Large intestine (tissue), 12 donors: Measurements from ENCODE around the gene RGP1. TPM values are rescaled to one million over a fixed set of nuclear protein-coding genes. Genes with fewer than 3 reads are reported as not detected.

Experiments
- DNase-seq, 2 donors: peaks; one replicate each; pipeline versions ENCODE4 v3.0.0 to v3.0.0-alpha.2; 2013
- H3K27ac ChIP-seq: one replicate; pipeline ENCODE4 v1.5.1; 2013; ENCODE audit warnings: low read length
- H3K27me3 ChIP-seq: 2 replicates; pipeline ENCODE4 v1.6.1; 2013; ENCODE audit warnings: low read length; ENCODE audit not compliant: control insufficient read depth, insufficient read depth
- H3K36me3 ChIP-seq: 2 replicates; pipeline ENCODE4 v1.6.1; 2013; ENCODE audit warnings: low read length; ENCODE audit not compliant: control insufficient read depth, insufficient read depth
- H3K4me1 ChIP-seq: one replicate; pipeline ENCODE4 v1.6.1; 2013; ENCODE audit warnings: low read length; ENCODE audit not compliant: control insufficient read depth, insufficient read depth
- H3K4me3 ChIP-seq: one replicate; pipeline ENCODE4 v1.5.1; 2013; ENCODE audit warnings: low read length
- H3K9me3 ChIP-seq: one replicate; pipeline ENCODE4 v1.6.1; 2013; ENCODE audit warnings: mild to moderate bottlenecking, low read depth, low read length, moderate library complexity; ENCODE audit not compliant: control insufficient read depth
- WGBS: methylation state at CpG from one replicate; pipeline ENCODE4 v1.1.5; 2013; ENCODE audit warnings: low lambda C conversion rate; ENCODE audit not compliant: insufficient coverage; 5-methylcytosine and 5-hydroxymethylcytosine counted together
- long read RNA-seq, 11 donors: transcript quantifications; one replicate each; lab custom pipeline, GENCODE V29; 2026
- polyA plus RNA-seq: library from polyadenylated mRNA; unstranded; fragments of 120-200 nt; gene quantifications from one replicate; pipeline ENCODE4 v1.2.1, GENCODE V29; 2013

Gene RGP1, protein sequence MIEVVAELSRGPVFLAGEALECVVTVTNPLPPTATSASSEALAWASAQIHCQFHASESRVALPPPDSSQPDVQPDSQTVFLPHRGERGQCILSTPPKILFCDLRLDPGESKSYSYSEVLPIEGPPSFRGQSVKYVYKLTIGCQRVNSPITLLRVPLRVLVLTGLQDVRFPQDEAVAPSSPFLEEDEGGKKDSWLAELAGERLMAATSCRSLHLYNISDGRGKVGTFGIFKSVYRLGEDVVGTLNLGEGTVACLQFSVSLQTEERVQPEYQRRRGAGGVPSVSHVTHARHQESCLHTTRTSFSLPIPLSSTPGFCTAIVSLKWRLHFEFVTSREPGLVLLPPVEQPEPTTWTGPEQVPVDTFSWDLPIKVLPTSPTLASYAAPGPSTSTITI
- 17.2 TPM for polyA plus RNA-seq
- long read RNA-seq, donor 1, full-length matches to known transcripts, result 4 of 4 reads
- long read RNA-seq, donor 1, partial matches to known transcripts, result 0 of 4 reads
- long read RNA-seq, donor 1, other reads (novel, unspliced or antisense), result 0 of 4 reads
- long read RNA-seq, donor 2, full-length matches to known transcripts, result 5 of 5 reads
- long read RNA-seq, donor 2, partial matches to known transcripts, result 0 of 5 reads
- long read RNA-seq, donor 2, other reads (novel, unspliced or antisense), result 0 of 5 reads
- long read RNA-seq, donor 3, result 0 reads
- long read RNA-seq, donor 4, full-length matches to known transcripts, result 1 of 1 reads
- long read RNA-seq, donor 4, partial matches to known transcripts, result 0 of 1 reads
- long read RNA-seq, donor 4, other reads (novel, unspliced or antisense), result 0 of 1 reads
- long read RNA-seq, donor 5, full-length matches to known transcripts, result 2 of 2 reads
- long read RNA-seq, donor 5, partial matches to known transcripts, result 0 of 2 reads
- long read RNA-seq, donor 5, other reads (novel, unspliced or antisense), result 0 of 2 reads
- long read RNA-seq, donor 6, full-length matches to known transcripts, result 1 of 1 reads
- long read RNA-seq, donor 6, partial matches to known transcripts, result 0 of 1 reads
- long read RNA-seq, donor 6, other reads (novel, unspliced or antisense), result 0 of 1 reads
- long read RNA-seq, donor 7, full-length matches to known transcripts, result 2 of 2 reads
- long read RNA-seq, donor 7, partial matches to known transcripts, result 0 of 2 reads
- long read RNA-seq, donor 7, other reads (novel, unspliced or antisense), result 0 of 2 reads
- long read RNA-seq, donor 8, full-length matches to known transcripts, result 2 of 2 reads
- long read RNA-seq, donor 8, partial matches to known transcripts, result 0 of 2 reads
- long read RNA-seq, donor 8, other reads (novel, unspliced or antisense), result 0 of 2 reads
- long read RNA-seq, donor 9, full-length matches to known transcripts, result 1 of 1 reads
- long read RNA-seq, donor 9, partial matches to known transcripts, result 0 of 1 reads
- long read RNA-seq, donor 9, other reads (novel, unspliced or antisense), result 0 of 1 reads
- long read RNA-seq, donor 10, full-length matches to known transcripts, result 2 of 2 reads
- long read RNA-seq, donor 10, partial matches to known transcripts, result 0 of 2 reads
- long read RNA-seq, donor 10, other reads (novel, unspliced or antisense), result 0 of 2 reads
- long read RNA-seq, donor 11, result 0 reads

DNA sequence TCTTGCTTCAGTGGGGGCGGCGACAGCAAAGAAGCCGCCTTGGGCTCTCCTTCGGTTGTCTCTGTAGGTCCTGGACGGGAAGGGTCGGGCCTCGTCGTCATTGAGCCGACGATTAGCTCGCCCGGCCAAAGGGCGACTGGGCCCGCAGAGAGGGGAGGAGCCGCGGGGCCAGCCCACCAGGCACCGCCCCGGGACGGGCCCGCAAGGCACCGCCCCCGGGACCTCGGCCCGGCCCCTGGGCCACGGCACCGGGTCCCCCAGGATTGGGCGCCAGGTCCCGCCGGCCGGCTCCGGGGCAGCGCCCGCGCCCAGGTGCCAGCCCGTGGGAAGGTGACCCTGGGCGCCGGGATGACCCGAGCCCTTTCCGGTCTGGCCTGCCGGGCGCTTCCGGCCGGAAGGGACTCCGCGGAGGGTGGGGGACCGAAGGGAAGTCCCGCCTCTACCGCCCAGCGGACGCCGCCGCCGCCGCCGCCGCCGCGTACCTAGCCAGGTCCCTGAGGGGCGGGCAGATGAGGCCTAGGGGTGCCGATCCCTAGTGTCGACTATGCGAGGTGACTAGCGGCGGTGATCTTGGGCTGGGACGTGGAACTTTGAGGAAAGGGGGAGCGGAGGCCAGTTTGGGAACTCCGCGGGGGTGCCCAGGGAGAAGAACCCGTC lies at the start of gene RGP1, which contains the start of gene GBA2:
Gene RGP1, plus strand, starts transcription at position 430 of the 657 bp plus-strand sequence. CDS start 469 bp downstream, outside the sequence.
Gene GBA2, minus strand, starts transcription at position 371 of the 657 bp plus-strand sequence. CDS start 524 bp downstream, outside the sequence.
- no CpG with 5 or more reads among the region's 69 CpGs for WGBS
- Histone ChIP-seq H3K27me3 (no peaks in the 10 kb centered on the region), H3K4me1 (peaks cover 24% of the 10 kb centered on the region)

DNA sequence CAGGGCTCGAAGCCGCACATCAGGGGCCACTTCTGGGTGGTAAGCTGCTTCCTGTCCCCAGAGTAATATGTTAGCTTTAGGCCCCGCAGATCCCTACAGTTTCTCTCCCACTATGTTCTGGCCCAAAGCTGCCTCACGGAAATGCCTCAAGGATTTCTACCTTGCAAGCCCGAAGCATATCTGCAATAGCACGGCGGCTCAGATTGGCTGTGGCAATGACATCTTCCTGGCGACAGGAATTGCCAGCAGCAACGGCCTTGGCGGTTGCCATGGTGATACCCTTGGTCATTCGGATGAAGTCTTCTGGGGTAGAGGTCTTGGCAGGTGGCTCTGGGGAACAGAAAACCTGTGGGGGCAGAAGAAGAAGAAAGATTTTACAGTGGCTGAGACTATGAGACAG lies 49.1 kb upstream of the RGP1 start:
- no CpG with 5 or more reads among the region's 11 CpGs for WGBS

More for the DNA sequence above, at the start of gene RGP1, which contains the start of gene GBA2:
- H3K27ac ChIP-seq, result peak within 1 kb of the TSS; percentile 87
- DNase-seq, result peak; percentile 86 to 95
- H3K9me3 ChIP-seq, result no peaks in the 10 kb centered on the region
- peaks cover 45% of the 10 kb centered on the region for H3K36me3 ChIP-seq
- peak within 1 kb of the TSS; percentile 91 for H3K4me3 ChIP-seq

DNA sequence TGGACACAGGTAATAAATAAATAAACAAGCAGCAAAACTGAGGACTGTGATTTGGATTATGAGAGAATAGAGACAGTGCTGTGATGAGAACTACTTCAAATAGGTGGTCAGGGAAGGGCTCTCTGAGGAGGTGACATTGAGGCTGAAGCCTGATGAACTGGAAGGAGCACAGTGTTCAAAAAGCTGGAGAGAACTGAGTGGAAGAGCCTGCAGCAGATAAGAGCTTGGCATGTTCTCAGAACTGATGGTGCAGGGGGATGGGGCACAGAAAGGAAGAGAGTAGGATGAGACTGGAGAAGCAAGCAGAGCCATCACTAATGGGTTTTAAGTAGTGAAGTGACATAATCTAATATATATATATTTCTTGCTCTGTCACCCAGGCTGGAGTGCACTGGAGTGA lies 48.1 kb upstream of the RGP1 start:
- no peak for DNase-seq
- Histone ChIP-seq H3K4me1 (no peaks in the 10 kb centered on the region), H3K9me3 (no peaks in the 10 kb centered on the region), H3K27ac (no peak overlapping the region), H3K4me3 (no peak overlapping the region), H3K27me3 (no peaks in the 10 kb centered on the region), H3K36me3 (peaks cover 92% of the 10 kb centered on the region)

More for the DNA sequence above, 49.1 kb upstream of the RGP1 start:
- Histone ChIP-seq H3K27ac (no peak overlapping the region), H3K9me3 (no peaks in the 10 kb centered on the region), H3K4me3 (no peak overlapping the region), H3K27me3 (no peaks in the 10 kb centered on the region), H3K36me3 (peaks cover 83% of the 10 kb centered on the region), H3K4me1 (no peaks in the 10 kb centered on the region)
- no peak for DNase-seq

DNA sequence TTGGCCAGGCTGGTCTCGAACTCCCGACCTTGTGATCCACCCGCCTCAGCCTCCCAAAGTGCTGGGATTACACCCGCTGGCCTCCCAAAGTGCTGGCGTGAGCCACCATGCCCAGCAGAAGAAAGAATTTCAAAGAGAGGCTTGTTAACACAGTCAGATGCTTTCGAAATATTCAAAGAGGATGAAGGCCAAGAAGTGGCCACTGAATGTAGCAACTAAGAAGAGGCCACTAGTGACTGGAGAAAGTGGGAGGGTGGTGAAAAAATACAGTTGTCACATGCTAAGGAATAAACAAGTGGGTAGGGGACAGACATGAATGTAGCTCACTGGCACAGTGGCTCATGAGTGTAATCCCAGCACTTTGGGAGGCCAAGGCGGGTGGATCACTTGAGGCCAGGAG lies 46.4 kb upstream of the RGP1 start:
- Histone ChIP-seq H3K27ac (no peak overlapping the region), H3K4me1 (no peaks in the 10 kb centered on the region), H3K27me3 (no peaks in the 10 kb centered on the region), H3K9me3 (no peaks in the 10 kb centered on the region), H3K36me3 (peaks cover 99% of the 10 kb centered on the region), H3K4me3 (no peak overlapping the region)
- 100% methylated on average over 2 of the region's 7 CpGs for WGBS
- no peak for DNase-seq

DNA sequence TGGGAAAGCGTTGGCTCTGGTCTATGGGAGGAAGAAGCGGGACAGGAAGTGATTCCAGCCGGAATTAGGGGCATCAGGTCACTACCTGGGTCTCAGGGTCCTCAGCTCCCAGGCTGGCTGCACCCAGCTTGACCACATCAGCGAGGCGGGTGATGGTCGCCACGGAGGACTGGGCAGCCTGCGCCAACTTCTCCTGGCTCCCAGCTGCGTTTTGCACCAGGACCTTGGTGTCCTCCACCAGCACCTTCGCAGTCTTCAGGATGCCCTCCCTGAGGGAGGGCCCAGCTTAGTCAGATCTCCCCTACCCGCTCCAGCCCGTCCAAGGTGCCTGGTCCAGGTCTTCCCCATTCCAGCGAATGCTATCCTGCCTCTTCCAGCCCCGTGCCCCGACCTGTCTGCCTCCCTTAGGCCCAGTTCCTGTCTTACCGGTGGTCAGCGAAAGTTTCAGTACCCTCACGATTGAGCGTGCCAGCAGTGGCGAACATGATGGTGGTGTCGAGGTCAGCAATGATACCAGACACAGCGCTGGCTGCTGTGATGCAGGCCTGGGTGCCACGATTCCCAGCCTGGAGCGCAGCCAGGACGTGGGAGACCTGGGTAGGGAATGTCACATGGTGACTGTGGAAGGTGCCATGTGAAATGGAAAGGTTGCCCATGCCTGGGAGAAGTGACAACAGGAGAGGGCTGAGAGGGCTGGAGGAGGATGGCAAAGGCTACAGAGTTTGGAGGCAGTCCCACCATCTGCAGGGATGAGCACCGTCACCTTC lies 45.0 kb upstream of the RGP1 start:
- H3K27ac ChIP-seq, result no peak overlapping the region
- DNase-seq, result no peak

DNA sequence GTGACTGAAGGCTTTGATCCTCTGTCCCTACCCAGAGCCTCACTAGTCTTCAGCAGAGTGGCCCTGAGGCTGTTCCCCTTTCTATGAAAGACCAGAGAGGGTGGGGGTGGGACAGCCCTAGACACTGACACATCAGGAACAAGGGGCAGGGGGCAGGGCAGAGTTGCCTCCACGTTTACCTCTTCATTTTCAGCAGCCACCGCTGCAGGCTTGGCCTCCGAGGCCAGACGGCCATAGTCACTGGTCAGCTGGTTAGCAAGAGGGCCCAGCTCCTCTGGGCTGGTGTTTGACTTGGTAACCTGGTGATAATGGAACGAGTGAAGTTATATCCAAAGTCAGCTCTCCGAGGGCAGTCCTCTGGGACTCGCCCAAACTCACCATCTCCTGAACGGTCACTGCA lies 43.7 kb upstream of the RGP1 start:
- no CpG with 5 or more reads among the region's 8 CpGs for WGBS
- Histone ChIP-seq H3K27ac (no peak overlapping the region), H3K36me3 (peaks cover 91% of the 10 kb centered on the region), H3K4me1 (no peaks in the 10 kb centered on the region), H3K27me3 (no peaks in the 10 kb centered on the region), H3K4me3 (no peak overlapping the region), H3K9me3 (no peaks in the 10 kb centered on the region)
- no peak for DNase-seq

More for the DNA sequence above, 45.0 kb upstream of the RGP1 start:
- Histone ChIP-seq H3K4me1 (no peaks in the 10 kb centered on the region), H3K27me3 (no peaks in the 10 kb centered on the region), H3K9me3 (no peaks in the 10 kb centered on the region), H3K36me3 (peaks cover 97% of the 10 kb centered on the region), H3K4me3 (no peak overlapping the region)
- WGBS, result no CpG with 5 or more reads among the region's 26 CpGs

DNA sequence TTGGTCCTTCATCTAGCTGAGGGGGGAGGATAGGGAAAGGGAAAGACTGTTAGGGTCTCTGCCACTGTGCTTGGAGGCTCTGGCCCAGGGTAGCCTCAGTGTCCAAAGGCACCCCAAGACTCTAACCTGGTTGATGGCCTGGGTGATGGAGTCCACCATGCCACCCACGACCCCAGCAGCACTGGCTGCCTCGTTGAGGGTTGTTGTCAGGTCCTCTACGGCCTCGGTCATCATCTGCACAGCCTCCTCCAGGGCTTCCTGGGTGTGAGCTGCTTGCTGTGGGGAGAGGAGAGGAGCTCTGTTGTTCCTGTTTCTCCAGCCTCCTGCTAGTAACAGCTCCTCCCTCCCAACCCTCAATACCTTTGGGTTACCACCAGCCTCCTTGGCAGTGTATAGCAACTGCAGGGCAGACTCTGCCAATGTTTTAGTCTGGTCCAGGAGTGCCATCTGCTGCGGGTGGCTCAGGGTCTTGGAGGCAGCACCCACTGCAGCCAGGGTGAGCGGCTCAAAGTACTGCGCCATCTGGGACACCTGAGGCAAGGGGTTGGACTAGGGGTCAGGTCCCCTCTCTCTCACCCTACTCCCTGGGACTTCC lies 43.2 kb upstream of the RGP1 start:
- Histone ChIP-seq H3K4me3 (no peak overlapping the region), H3K27ac (no peak overlapping the region), H3K36me3 (peaks cover 92% of the 10 kb centered on the region), H3K9me3 (no peaks in the 10 kb centered on the region), H3K27me3 (no peaks in the 10 kb centered on the region), H3K4me1 (no peaks in the 10 kb centered on the region)
- DNase-seq, result no peak
- WGBS, result no CpG with 5 or more reads among the region's 7 CpGs

DNA sequence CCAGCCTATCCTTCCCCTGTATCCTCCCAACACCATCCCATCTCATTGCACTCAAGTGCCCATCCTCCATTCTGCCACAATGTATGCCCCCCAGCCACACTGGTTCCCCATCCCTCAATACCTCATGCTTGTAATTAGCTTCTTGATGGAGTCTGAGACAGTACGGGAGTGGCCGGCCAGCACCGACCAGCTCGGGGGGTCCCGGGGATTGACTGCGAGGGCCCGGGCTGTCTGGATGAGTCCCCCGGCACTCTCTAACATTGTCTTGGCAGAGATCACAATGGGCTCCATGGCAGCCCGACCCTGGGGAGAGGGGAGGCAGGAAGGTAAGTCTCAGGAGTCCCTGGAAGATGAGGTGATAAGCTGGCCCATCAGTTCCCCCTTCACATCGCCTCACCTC lies 42.1 kb upstream of the RGP1 start:
- Histone ChIP-seq H3K27ac (no peak overlapping the region), H3K4me3 (no peak overlapping the region), H3K36me3 (peaks cover 92% of the 10 kb centered on the region), H3K9me3 (no peaks in the 10 kb centered on the region), H3K27me3 (no peaks in the 10 kb centered on the region), H3K4me1 (no peaks in the 10 kb centered on the region)
- no CpG with 5 or more reads among the region's 10 CpGs for WGBS
- DNase-seq, result no peak
